Fibroblast of upper back skin (primary cell): ENCODE measurements around the gene OSBPL6.

Experiments
- DNase-seq: peaks from one replicate; pipeline ENCODE4 v3.0.0-alpha.2; 2013

OSBPL6 gene

GRCh38 chr2:178277741-178278197 lies 83.5 kb downstream of the OSBPL6 start:
- DNase-seq = peak; percentile 18

DNA sequence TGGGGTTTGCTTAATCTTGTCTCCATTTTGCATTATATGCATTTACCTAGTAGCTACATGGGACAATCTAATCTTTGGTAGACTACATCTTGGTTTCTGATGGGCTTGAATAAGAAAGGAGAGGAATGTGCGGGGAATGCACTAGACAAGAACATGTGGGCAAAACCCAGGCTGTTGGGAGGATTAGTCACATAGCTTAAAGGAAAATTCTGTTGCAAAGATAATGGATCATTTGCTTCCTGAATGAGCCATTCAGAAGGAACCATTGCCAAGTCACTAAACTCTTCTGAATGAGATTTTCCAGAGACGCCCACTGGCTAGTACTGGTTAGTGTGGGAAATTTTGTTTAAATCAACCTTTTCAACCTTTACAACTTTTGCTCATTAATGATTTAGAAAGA lies 84.8 kb downstream of the OSBPL6 start:
- peak; percentile 93 for DNase-seq

- DNase-seq = no peak
Observed at GRCh38 chr2:178279636-178280035, 85.3 kb downstream of the OSBPL6 start.

- DNase-seq = peak; percentile 62
Observed at GRCh38 chr2:178280244-178280852, 86.0 kb downstream of the OSBPL6 start.

- DNase-seq = peak; percentile 83
Observed at GRCh38 chr2:178282075-178282815, 87.9 kb downstream of the OSBPL6 start.

- no peak for DNase-seq
Observed at GRCh38 chr2:178283341-178283918, 89.1 kb downstream of the OSBPL6 start.

GRCh38 chr2:178284613-178285286 lies 90.4 kb downstream of the OSBPL6 start:
- no peak for DNase-seq

- DNase-seq = no peak
Observed at GRCh38 chr2:178285287-178285615, 90.9 kb downstream of the OSBPL6 start.

- peak; percentile 27 for DNase-seq
Observed at GRCh38 chr2:178286636-178287035, 92.3 kb downstream of the OSBPL6 start.

- DNase-seq = no peak
Observed at GRCh38 chr2:178287652-178288344, 93.5 kb downstream of the OSBPL6 start.

DNA sequence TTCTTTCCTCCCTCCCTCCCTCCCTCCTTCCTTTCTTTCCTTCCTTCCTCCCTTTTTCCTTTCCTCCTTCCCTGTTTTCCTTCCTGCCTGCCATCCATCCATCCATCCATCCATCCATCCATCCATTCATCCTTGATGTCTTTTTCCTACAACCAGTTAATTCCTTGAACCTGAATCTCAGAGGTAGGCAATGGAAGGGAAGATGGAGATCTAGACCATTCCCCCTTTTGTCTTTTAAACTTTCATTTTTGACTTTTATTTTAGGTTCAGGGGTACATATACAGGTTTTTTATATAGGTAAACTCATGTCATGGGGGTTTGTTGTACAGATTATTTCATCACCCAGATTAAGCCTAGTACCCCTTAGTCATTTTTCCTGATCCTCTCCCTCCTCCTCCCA lies 97.4 kb downstream of the OSBPL6 start:
- no peak for DNase-seq

DNA sequence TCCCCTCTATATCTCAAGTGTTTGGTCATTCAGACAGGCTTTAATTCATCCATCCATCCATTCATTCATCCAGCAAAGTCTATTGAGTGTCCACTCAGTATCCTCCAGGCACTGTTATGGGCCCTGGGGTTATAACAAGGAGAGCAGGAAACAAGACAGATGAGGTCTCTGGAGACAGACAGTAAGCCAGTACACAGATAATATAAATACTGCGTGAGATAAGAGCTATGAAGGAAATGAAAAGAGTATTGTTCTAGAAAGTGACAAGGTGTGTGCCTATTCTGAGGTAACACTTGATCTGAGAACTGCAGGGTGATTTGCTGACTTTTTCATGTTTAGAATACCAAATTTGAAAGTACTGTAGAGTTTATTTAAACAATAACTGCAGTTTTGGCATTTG lies 98.3 kb downstream of the OSBPL6 start:
- no peak for DNase-seq

DNA sequence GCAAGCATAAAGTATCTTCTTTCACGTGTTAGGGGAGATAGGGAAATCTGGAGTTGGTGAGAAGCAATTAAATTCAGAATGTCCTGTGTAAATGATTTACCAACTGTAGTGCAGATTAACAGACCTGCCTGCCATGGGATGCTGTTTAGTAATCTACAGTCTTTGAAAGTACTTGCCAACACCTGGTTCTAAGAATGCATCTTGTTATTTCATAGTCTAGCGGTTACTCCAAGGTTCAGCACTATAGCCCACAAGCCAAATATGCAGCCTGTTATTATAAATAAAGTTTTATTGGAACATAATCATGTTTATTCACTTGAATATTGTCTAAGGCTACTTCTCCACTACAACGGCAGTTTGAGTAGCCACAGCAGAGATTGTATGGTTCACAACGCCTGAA lies 100.8 kb downstream of the OSBPL6 start:
- no peak for DNase-seq

DNA sequence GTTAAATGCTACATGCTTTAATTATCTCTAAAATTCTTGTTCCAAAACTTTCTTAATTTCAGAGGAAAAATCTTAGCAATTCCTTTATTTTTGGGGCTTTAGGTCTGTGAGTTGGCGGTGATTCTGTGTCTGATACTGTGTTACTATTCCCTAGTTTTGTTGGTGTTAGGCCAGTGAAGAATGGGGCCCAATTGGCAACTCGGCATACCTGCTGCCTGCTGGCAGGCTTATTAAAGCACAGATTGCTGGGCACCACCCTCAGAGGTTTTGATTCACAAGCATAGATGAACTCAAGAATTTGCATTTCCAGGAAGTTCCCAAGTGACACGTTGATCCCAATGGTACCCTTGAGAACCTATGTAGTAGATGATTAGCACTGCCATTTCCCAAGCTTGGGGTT lies 101.6 kb downstream of the OSBPL6 start:
- no peak for DNase-seq

DNA sequence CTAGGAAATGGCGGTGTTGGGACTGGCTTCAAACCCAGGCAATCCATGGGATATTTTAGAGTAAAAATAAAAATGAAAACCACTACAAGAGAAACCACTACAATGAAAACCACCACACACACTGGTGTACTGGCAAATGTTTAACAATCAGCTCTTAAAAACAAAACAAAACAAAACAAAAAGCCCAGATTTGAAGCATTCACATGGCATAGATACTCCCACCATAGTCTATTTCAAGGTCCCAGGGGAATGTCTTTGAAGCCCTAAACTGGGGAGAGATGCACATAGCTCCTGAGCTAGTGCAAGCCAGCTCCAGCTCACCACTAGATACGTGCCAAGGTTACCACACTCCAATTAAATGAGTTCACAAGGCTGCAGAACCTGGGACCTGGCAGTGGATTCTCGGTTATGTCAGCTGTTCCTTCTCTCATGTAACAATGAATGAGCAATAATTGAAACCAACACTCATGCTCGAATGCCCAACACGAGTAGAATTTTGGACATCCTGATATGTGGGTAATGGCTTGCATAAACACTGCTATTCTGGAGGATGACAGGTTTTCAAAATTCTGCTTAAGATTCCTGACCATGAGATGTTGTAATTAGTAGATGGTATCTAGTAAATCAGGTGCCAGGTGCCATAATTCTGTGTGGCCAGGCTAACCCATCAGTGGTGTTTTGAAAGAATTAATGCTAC lies 102.2 kb downstream of the OSBPL6 start:
- DNase-seq = no peak

GRCh38 chr2:178297091-178297411 lies 102.7 kb downstream of the OSBPL6 start:
- no peak for DNase-seq

GRCh38 chr2:178298785-178299212 lies 104.5 kb downstream of the OSBPL6 start:
- peak; percentile 77 for DNase-seq

- DNase-seq = no peak
Observed at GRCh38 chr2:178301649-178302238, 107.4 kb downstream of the OSBPL6 start.

GRCh38 chr2:178304333-178304732 lies 110.0 kb downstream of the OSBPL6 start:
- no peak for DNase-seq

DNA sequence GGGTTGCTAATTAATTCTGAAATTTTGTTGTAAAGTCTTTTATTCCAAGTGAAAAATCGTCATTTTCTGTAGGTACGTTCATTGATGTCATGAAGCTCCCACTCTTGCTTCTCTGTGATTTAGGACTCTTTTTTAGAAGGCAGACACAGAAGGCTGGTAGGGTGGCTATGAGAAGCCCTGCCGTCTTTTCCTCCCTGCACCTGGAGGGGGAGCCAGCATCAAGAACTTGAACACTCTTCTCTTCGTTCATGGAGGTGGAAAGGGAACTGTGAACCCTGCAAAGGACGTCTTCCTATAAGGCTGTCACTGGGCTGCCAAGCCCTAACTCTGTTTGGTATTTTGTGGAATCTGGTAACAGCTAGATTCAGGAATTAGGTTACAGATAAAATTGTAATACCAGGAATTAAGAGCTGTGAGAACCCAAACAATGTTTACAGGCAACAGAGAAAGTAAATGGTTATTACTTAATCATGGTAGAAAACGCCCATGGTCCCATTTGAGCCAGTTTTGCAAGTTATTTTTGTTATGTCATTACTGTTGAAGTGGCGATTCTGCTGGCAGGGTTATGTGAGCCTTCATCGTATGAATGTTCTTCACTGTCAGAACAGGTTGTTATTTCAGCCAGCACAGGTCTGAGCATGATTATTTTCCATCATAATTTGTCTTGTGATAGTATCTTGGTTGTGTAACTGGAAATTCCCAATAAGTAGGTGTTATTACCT lies 112.2 kb downstream of the OSBPL6 start:
- peak; percentile 32 for DNase-seq

DNA sequence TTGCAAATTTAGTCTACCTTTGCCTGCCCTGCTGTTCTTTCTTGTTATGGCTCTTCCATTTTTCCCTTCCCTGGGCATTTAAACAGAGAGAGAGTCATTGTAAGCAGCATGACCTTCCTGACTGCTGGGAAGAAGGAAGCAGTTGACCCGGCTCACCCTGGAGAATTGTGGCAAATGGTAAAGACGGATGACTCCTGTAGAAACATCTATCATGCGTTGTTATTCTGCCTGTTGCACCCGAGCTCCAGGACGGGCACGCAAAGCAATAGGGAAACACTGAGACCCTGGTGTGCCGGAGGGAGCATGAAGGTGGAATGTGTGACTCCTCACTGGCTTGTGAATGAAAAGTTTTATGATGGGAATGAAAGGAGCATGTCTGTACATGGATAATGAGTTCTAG lies 113.3 kb downstream of the OSBPL6 start:
- no peak for DNase-seq

GRCh38 chr2:178309541-178309940 lies 115.2 kb downstream of the OSBPL6 start:
- no peak for DNase-seq
